GM19395 (cell line): Measurements from ENCODE around the gene MED13L.
"Not testable (repeated sequence)": the region's sequence is repeated elsewhere in the genome, so short reads cannot be mapped to it uniquely, and the experiment has no call there.

Experiments used
- ATAC-seq: cut with Tn5 transposase; IDR thresholded peaks from one replicate; pipeline ENCODE4 v1.9.1; 2021; ENCODE audit warnings: mild to moderate bottlenecking, moderate library complexity; ENCODE audit not compliant: unreplicated experiment

The MED13L gene

GRCh38 chr12:116249938-116250337 lies 27.6 kb downstream of the MED13L start:
- ATAC-seq = no peak

- ATAC-seq = no peak
Measured at GRCh38 chr12:116248930-116249329, 28.6 kb downstream of the MED13L start.

- ATAC-seq = no peak
Measured at GRCh38 chr12:116248433-116248832, 29.1 kb downstream of the MED13L start.

GRCh38 chr12:116247377-116247776 lies 30.1 kb downstream of the MED13L start:
- no peak for ATAC-seq

- ATAC-seq = no peak
Measured at GRCh38 chr12:116246490-116247179, 30.9 kb downstream of the MED13L start.

GRCh38 chr12:116245189-116245588 lies 32.3 kb downstream of the MED13L start:
- no peak for ATAC-seq

- no peak for ATAC-seq
Measured at GRCh38 chr12:116244474-116245090, 32.9 kb downstream of the MED13L start.

GRCh38 chr12:116244001-116244400 lies 33.5 kb downstream of the MED13L start:
- ATAC-seq = no peak

GRCh38 chr12:116242740-116243139 lies 34.8 kb downstream of the MED13L start:
- no peak for ATAC-seq

GRCh38 chr12:116241157-116241759 lies 36.2 kb downstream of the MED13L start:
- no peak for ATAC-seq

GRCh38 chr12:116238570-116239119 lies 38.8 kb downstream of the MED13L start:
- not testable (repeated sequence) for ATAC-seq

- no peak for ATAC-seq
Measured at GRCh38 chr12:116238149-116238548, 39.3 kb downstream of the MED13L start.

GRCh38 chr12:116236976-116237375 lies 40.5 kb downstream of the MED13L start:
- no peak for ATAC-seq

GRCh38 chr12:116236148-116236731 lies 41.3 kb downstream of the MED13L start:
- ATAC-seq = peak; percentile 56

GRCh38 chr12:116234148-116234547 lies 43.3 kb downstream of the MED13L start:
- not testable (repeated sequence) for ATAC-seq

GRCh38 chr12:116233669-116234068 lies 43.8 kb downstream of the MED13L start:
- no peak for ATAC-seq

- ATAC-seq = no peak
Measured at GRCh38 chr12:116227811-116228210, 49.7 kb downstream of the MED13L start.

- no peak for ATAC-seq
Measured at GRCh38 chr12:116226026-116226425, 51.5 kb downstream of the MED13L start.

- no peak for ATAC-seq
Measured at GRCh38 chr12:116222358-116222757, 55.1 kb downstream of the MED13L start.

- ATAC-seq = no peak
Measured at GRCh38 chr12:116220756-116221155, 56.7 kb downstream of the MED13L start.

GRCh38 chr12:116217045-116217735 lies 60.3 kb downstream of the MED13L start:
- no peak for ATAC-seq
